ENCODE results near the gene TOMM40L. TPM values are rescaled to one million over a fixed set of nuclear protein-coding genes. Genes with fewer than 3 reads are reported as not detected.

The TOMM40L gene
- total RNA-seq, 1 experiment from 2014 or later: 9.2 TPM

GRCh38 chr1:161225178-161225533, 704 bp upstream of the TOMM40L start:
- Histone ChIP-seq H3K4me3 (ENCODE audit: low read depth in 2 of 2, low read length in 2 of 2) (no peak overlapping the region), H3K27ac (ENCODE audit: low read length) (peak overlapping the region; percentile 64), H3K27me3 (ENCODE audit: control insufficient read depth, insufficient read depth, low read length) (no peaks in the 10 kb centered on the region), H3K36me3 (ENCODE audit: control insufficient read depth, insufficient read depth, low read length) (peaks cover 2% of the 10 kb centered on the region; the same call in 1 of the 2 replicates), H3K9me3 (ENCODE audit: control insufficient read depth, insufficient read depth, low read depth, low read length) (no peaks in the 10 kb centered on the region), H3K4me1 (ENCODE audit: control insufficient read depth, insufficient read depth, low read length) (peaks cover 19% of the 10 kb centered on the region)
- POLR2A ChIA-PET: interaction anchor here (0.6 to 1.6 kb wide), 5 partner anchors 19 to 119 kb away, joined by 3 to 11 read pairs (median 4); partner anchors contain the start of gene NDUFS2
- BruUV-seq (replicated peaks): no TSS peak
- CTCF ChIA-PET: interaction anchor here (0.5 to 2.5 kb wide), 7 partner anchors 33 to 1037 kb away, joined by 3 to 30 read pairs (median 9); no protein-coding TSS in a partner anchor
- TF ChIP-seq TCF7L2 (IDR thresholded peaks at IDR 0.05; ENCODE audit: low read depth, low read length): no peak
- TF ChIP-seq POLR2AphosphoS5 (IDR thresholded peaks at IDR 0.05; ENCODE audit: low read depth, low read length): no peak
- TF ChIP-seq SIN3A (IDR thresholded peaks at IDR 0.05; ENCODE audit: borderline replicate concordance, insufficient read depth, low read depth, low read length): no peak
- TF ChIP-seq REST (IDR thresholded peaks at IDR 0.05; ENCODE audit: insufficient read depth in 1 of 2, low read depth in 2 of 2, low read length in 1 of 2): no peak
- no peak for TF ChIP-seq CTCF (IDR thresholded peaks at IDR 0.05)
- ATAC-seq: no peak
- no peak for DNase-seq (ENCODE audit: low read depth, low spot score)
- in situ Hi-C loops (cut with HindIII; ENCODE audit: low pct_unique_long_range_greater_than_20kb, low sequenced_read_pairs) (no loop called here), intact Hi-C loops (cut with micrococcal nuclease; ENCODE audit: unreplicated experiment) (loop anchor here (5.0 kb wide), 2 partner anchors 67 to 147 kb away; no protein-coding TSS in a partner anchor)

- peak overlapping the region; percentile 82 to 86 for H3K4me3 ChIP-seq (ENCODE audit: low read depth in 2 of 2, low read length in 2 of 2)
- peaks cover 19% of the 10 kb centered on the region for H3K4me1 ChIP-seq (ENCODE audit: control insufficient read depth, insufficient read depth, low read length)
- ATAC-seq (no peak), DNase-seq (ENCODE audit: low read depth, low spot score) (no peak)
- intact Hi-C loops (cut with micrococcal nuclease; ENCODE audit: unreplicated experiment) (loop anchor here (5.0 kb wide), 2 partner anchors 66 to 146 kb away; no protein-coding TSS in a partner anchor), in situ Hi-C loops (cut with HindIII; ENCODE audit: low pct_unique_long_range_greater_than_20kb, low sequenced_read_pairs) (no loop called here)
- H3K9me3 ChIP-seq (ENCODE audit: control insufficient read depth, insufficient read depth, low read depth, low read length): no peaks in the 10 kb centered on the region
- CTCF ChIA-PET: interaction anchor here (0.7 to 2.5 kb wide), 6 partner anchors 12 to 156 kb away, joined by 5 to 30 read pairs (median 10); partner anchors contain the start of gene NR1I3
- H3K27me3 ChIP-seq (ENCODE audit: control insufficient read depth, insufficient read depth, low read length): no peaks in the 10 kb centered on the region
- peak overlapping the region; percentile 90 for H3K27ac ChIP-seq (ENCODE audit: low read length)
- no peak for TF ChIP-seq CTCF (IDR thresholded peaks at IDR 0.05)
- no peak for TF ChIP-seq SIN3A (IDR thresholded peaks at IDR 0.05; ENCODE audit: borderline replicate concordance, insufficient read depth, low read depth, low read length)
- no peak for TF ChIP-seq REST (IDR thresholded peaks at IDR 0.05; ENCODE audit: insufficient read depth in 1 of 2, low read depth in 2 of 2, low read length in 1 of 2)
- TF ChIP-seq TCF7L2 (IDR thresholded peaks at IDR 0.05; ENCODE audit: low read depth, low read length): no peak
- no peak for TF ChIP-seq POLR2AphosphoS5 (IDR thresholded peaks at IDR 0.05; ENCODE audit: low read depth, low read length)
- peaks cover 2% of the 10 kb centered on the region; the same call in 1 of the 2 replicates for H3K36me3 ChIP-seq (ENCODE audit: control insufficient read depth, insufficient read depth, low read length)
- no TSS peak for BruUV-seq (replicated peaks)
- POLR2A ChIA-PET: interaction anchor here (0.7 to 1.0 kb wide), 2 partner anchors 17 to 65 kb away, joined by 3 to 5 read pairs; no protein-coding TSS in a partner anchor
Measured at GRCh38 chr1:161226320-161226711, 456 bp downstream of the TOMM40L start.

Measured in Panc1 (cell line).